Right lobe of liver (tissue), 5 donors: ENCODE data around the gene OR2M4. TPM values are rescaled to one million over a fixed set of nuclear protein-coding genes. Genes with fewer than 3 reads are reported as not detected.

Experiments used
- total RNA-seq, 6 experiments: library from RNA; depleted of rRNA in 2 of 6; stranded (reverse); fragments of >200 nt in 2 of 6; fragmentation: NEBNext Ultra II Directional in 3 of 6; extraction: Animal tissue kit (Norgen Biotek cat#: 25700) in 3 of 6; gene quantifications; one replicate each; pipeline versions ENCODE4 v1.1.0 to v1.2.4, GENCODE V29; 2016 to 2023
- donor health status: DM: no; HTN: no; CAD: no.
- donor health status: DM: no; HTN: no; CAD: no.
- donor health status: DM: no; HTN: yes; CAD: no.
- donor health status: DM: no; HTN: yes; CAD: no.

OR2M4 gene
- total RNA-seq, 6 experiments from 2014 or later = not detected

Other genes with a start within 250 kb of the OR2M4 start
- not detected for gene OR2L5, start 217.8 kb upstream of the OR2M4 start, total RNA-seq
- gene OR2L2, start 201.3 kb upstream of the OR2M4 start, total RNA-seq = under 1 TPM in 1 of 6 experiments, not detected in 5; 0.17 TPM
- gene OR2L3, start 184.6 kb upstream of the OR2M4 start, total RNA-seq = not detected
- not detected for gene OR2L13, start 136.2 kb upstream of the OR2M4 start, total RNA-seq
- gene OR2M5, start 86.3 kb upstream of the OR2M4 start, total RNA-seq = not detected
- not detected for gene OR2M2, start 56.6 kb upstream of the OR2M4 start, total RNA-seq
- not detected for gene OR2M3, start 34.2 kb upstream of the OR2M4 start, total RNA-seq
- not detected for gene OR2T33, start 46.6 kb downstream of the OR2M4 start, total RNA-seq
- not detected for gene OR2T12, start 72.0 kb downstream of the OR2M4 start, total RNA-seq
- gene OR2M7, start 93.2 kb downstream of the OR2M4 start, total RNA-seq = not detected
- gene OR14C36, start 117.4 kb downstream of the OR2M4 start, total RNA-seq = not detected
- not detected for gene OR2T4, start 130.2 kb downstream of the OR2M4 start, total RNA-seq
- not detected for gene OR2T6, start 144.3 kb downstream of the OR2M4 start, total RNA-seq
- gene OR2T1, start 171.6 kb downstream of the OR2M4 start, total RNA-seq = not detected
- gene OR2T2, start 214.2 kb downstream of the OR2M4 start, total RNA-seq = not detected
- not detected for gene OR2T3, start 241.9 kb downstream of the OR2M4 start, total RNA-seq